PC-3 (cell line): ENCODE results near the gene CYP19A1.

Source experiments
- EZH2 ChIP-seq: fragments of 300-600 bp; sonication (generic); IDR thresholded peaks from one replicate; pipeline ENCODE4 v1.6.1; 2017; ENCODE audit warnings: antibody characterized with exemption, mild to moderate bottlenecking, low read length; ENCODE audit not compliant: unreplicated experiment
- EZH2phosphoT487 ChIP-seq: fragments of 300-600 bp; sonication (generic); IDR thresholded peaks from 2 replicates; pipeline ENCODE4 v1.6.1; 2018; ENCODE audit warnings: mild to moderate bottlenecking, antibody characterized with exemption, low read length, borderline replicate concordance
- TF ChIP-seq, protein P1 (sequence below): fragments of 300-600 bp; sonication (generic); conservative IDR thresholded peaks from 2 replicates; pipeline ENCODE4 v1.5.1; 2017; ENCODE audit warnings: antibody characterized with exemption, low read depth, mild to moderate bottlenecking, low read length

DNA sequence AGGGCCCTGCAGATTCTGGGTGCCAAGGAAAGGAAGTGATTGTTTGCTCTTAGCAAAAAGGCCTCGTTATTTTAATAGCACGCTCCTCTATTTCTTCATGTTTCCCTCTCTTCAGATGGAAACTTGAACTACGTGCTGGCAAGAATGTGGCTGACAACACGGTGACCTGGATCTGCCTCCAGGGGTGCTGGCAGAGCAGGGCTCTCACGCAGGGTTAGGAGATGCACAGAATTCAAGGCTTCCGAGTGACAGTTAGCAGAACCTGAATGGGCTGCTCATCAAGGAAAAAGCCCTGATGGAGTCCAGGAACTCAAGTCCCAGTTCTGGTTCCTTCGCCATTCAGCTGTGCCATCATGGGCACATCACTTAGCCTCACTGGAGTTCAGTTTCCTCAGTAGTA is 22.7 kb downstream of the CYP19A1 start:
- TF ChIP-seq, protein P1, sequence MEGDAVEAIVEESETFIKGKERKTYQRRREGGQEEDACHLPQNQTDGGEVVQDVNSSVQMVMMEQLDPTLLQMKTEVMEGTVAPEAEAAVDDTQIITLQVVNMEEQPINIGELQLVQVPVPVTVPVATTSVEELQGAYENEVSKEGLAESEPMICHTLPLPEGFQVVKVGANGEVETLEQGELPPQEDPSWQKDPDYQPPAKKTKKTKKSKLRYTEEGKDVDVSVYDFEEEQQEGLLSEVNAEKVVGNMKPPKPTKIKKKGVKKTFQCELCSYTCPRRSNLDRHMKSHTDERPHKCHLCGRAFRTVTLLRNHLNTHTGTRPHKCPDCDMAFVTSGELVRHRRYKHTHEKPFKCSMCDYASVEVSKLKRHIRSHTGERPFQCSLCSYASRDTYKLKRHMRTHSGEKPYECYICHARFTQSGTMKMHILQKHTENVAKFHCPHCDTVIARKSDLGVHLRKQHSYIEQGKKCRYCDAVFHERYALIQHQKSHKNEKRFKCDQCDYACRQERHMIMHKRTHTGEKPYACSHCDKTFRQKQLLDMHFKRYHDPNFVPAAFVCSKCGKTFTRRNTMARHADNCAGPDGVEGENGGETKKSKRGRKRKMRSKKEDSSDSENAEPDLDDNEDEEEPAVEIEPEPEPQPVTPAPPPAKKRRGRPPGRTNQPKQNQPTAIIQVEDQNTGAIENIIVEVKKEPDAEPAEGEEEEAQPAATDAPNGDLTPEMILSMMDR = no peak
- TF ChIP-seq EZH2 = no peak
- no peak for TF ChIP-seq EZH2phosphoT487
